HG02981 (cell line): ENCODE measurements around the gene KCNMB2.

ENCODE experiments used
- ATAC-seq: cut with Tn5 transposase; IDR thresholded peaks from one replicate; pipeline ENCODE4 v1.9.1; 2021; ENCODE audit warnings: mild to moderate bottlenecking, moderate library complexity; ENCODE audit not compliant: unreplicated experiment

Gene KCNMB2

GRCh38 chr3:178567611-178568010, 31.4 kb downstream of the KCNMB2 start:
- ATAC-seq, result no peak

GRCh38 chr3:178568155-178568731, 32.0 kb downstream of the KCNMB2 start:
- ATAC-seq, result no peak

GRCh38 chr3:178568911-178569310, 32.7 kb downstream of the KCNMB2 start:
- no peak for ATAC-seq

- ATAC-seq, result no peak
These were observed 33.6 kb downstream of the KCNMB2 start for GRCh38 chr3:178569826-178570225.

- ATAC-seq, result no peak
These were observed 47.8 kb downstream of the KCNMB2 start for GRCh38 chr3:178583963-178584575.

GRCh38 chr3:178584722-178585380, 48.6 kb downstream of the KCNMB2 start:
- no peak for ATAC-seq

- no peak for ATAC-seq
These were observed 49.2 kb downstream of the KCNMB2 start for GRCh38 chr3:178585454-178585853.

- no peak for ATAC-seq
These were observed 49.8 kb downstream of the KCNMB2 start for GRCh38 chr3:178586076-178586475.

GRCh38 chr3:178588628-178589027, 52.4 kb downstream of the KCNMB2 start:
- no peak for ATAC-seq

- ATAC-seq, result no peak
These were observed 57.5 kb downstream of the KCNMB2 start for GRCh38 chr3:178593786-178594185.

GRCh38 chr3:178597371-178597770, 61.1 kb downstream of the KCNMB2 start:
- no peak for ATAC-seq

- ATAC-seq, result no peak
These were observed 66.6 kb downstream of the KCNMB2 start for GRCh38 chr3:178602856-178603255.

GRCh38 chr3:178603735-178604134, 67.5 kb downstream of the KCNMB2 start:
- no peak for ATAC-seq

GRCh38 chr3:178618197-178618596, 82.0 kb downstream of the KCNMB2 start:
- ATAC-seq, result no peak

- ATAC-seq, result no peak
These were observed 82.7 kb downstream of the KCNMB2 start for GRCh38 chr3:178618896-178619295.

- no peak for ATAC-seq
These were observed 87.5 kb downstream of the KCNMB2 start for GRCh38 chr3:178623666-178624255.

- ATAC-seq, result no peak
These were observed 88.0 kb downstream of the KCNMB2 start for GRCh38 chr3:178624276-178624675.

- ATAC-seq, result no peak
These were observed 88.9 kb downstream of the KCNMB2 start for GRCh38 chr3:178625053-178625600.

GRCh38 chr3:178628037-178628436, 91.8 kb downstream of the KCNMB2 start:
- no peak for ATAC-seq

- no peak for ATAC-seq
These were observed 93.4 kb downstream of the KCNMB2 start for GRCh38 chr3:178629430-178630178.

GRCh38 chr3:178631950-178632349, 95.7 kb downstream of the KCNMB2 start:
- ATAC-seq, result no peak
